ENCODE data around the gene ADA.

ADA gene

DNA sequence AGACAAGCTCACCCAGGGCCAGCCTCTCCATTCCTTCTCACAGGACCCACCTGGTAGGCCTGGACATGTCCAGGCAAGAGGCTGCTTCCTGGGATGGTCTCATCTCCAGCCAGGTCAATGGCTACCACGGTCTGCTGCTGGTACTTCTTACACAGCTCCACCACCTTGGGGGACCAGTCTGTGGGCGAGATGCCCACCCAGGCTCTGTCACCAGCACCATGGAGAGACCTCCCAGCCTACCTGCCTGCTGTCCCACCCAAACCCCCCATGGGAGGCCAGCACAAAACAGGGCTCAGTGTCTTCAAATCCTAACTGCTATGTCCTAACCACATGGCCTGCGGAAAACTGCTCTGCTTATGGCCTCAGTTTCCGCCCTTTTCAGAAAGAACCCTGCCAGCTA, 27.3 kb downstream of the ADA start:
- DNase-seq (ENCODE audit: low read depth in 2 of 2) = no peak

DNA sequence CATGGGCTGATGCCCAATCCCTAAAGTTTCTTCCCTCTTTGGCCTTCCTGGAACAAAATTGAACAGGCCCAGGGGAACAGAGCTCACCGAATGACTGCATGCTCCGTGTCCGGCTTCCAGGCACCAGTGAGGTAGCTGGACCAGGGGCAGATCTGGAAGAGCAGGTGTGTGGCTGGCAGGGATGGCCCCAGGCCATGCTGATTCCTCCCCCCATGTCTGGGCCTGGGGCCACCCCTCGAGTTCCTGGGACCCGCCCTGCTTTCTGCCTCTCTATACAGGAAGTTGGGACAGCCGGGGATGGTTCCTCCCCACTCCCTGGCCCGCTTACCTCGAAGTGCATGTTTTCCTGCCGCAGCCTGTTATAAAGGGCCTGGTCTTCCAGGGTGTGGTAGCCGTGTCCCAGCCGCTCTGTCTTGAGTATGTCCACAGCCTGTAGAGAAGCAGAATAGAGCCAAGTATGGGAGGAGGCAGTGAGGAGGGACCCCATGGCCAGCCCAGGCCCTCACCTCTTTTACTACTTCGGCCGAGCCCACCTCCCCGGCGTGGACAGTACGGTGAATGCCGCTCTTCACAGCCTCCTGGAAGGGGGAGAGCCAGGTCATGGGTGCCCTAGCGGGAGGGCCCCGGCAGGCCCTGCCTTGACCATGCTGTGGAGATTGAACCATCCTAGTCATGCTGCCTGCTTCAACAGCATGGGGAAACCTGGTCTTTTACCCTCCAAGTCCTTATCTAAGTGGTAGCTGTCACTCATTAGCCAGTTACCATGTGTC, 28.8 kb downstream of the ADA start:
- no peak for DNase-seq (ENCODE audit: low read depth in 2 of 2)

DNA sequence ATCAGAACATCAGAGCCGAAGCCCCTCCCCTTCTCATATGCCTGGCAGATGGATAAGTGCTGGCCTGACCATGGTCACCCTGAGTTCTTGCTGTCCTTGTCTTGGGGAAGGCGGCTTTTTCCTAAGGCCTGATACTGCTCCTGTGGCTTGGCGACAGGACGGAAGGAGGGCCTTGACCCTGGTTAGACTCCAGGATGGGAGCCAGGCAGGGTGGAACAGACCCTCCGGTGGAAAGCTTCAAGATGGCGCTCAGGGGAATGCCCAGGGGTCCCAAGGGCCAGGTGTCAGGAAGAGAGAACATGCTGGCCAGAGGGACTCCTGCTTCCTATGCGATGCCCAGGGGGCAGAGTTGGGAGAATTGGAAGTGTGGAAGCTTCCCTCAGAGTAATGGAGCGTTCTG, 29.6 kb downstream of the ADA start:
- no peak for DNase-seq (ENCODE audit: low read depth in 2 of 2)

DNA sequence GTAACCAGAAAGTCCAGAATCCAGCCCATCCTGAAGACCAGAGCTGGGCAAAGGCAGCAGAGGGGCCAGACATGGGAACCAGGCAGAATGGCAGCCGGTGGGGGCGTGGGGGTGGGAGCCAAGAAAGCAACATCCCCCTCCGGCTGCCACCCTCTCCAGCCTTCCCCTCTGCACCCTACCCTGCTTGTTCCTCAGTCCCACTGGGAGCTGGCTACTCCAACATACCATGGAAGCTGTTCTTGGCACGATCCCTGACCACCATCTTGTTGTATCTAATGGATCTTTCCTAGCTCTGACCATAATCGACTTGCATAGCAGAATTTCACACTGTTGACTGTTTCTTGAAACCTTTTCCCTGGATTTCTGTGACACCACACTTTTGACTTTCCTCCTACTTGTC, 30.2 kb downstream of the ADA start:
- no peak for DNase-seq (ENCODE audit: low read depth in 2 of 2)

DNA sequence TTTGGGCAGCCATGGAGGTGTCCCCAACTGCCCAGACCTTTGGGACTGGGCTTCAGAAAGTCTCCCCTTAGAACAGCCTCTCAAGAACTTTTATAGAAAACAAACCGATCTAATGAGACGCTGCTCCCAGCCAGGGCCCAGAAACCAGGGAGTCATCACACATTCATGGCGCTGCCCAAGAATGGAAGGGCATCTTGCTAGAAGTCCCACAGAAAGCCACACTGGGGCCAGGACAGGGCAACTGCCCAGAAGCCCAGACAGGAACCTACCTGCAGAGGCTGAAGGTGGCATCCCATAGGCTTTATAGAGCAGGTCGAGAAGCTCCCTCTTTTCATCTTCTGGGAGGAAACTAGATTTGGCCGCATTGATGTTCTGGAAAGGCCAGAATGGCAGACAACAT, 31.5 kb downstream of the ADA start:
- no peak for DNase-seq (ENCODE audit: low read depth in 2 of 2)

DNA sequence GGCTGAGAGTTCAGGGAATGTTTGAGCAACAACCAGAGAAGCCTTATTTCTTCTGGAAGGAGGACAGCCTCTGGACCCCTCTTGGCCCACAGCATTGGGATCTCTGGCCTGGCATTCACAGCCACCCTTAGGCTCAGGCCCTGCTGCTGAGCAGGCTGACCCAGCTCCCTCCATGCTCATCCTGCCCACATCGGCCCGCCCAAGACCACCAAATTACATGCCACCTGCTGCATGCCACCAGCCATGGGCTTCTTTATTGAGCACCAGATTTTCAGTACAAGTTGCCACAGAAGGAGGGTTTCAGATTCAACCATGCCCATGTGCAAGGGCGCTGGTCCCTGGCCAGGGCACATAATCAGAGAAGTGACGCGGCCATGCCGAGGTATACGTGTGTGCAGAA, 32.2 kb downstream of the ADA start:
- no peak for DNase-seq (ENCODE audit: low read depth in 2 of 2)

DNA sequence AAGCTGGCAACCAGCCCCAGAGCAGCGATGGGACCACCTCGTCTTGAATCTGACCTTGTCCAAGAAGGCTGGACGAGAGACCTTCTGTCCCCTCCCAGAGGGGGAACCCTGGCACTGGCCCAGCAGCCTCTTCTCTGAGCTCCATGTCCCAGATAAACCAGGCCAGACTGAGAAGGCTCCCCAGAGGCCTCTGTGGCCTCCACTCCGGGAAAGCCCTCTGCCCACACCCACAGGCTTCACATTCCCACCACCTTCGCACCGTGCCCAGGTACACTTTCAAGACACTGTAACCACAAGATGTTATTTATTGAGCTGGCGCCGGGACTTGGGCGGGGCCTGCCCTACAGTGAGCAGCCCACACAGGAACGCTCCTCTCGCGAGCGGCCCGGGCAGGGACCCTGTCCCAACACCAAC, 33.2 kb downstream of the ADA start:
- peak in 1 of 2 donors; percentile 18 for DNase-seq (ENCODE audit: low read depth in 2 of 2)

DNA sequence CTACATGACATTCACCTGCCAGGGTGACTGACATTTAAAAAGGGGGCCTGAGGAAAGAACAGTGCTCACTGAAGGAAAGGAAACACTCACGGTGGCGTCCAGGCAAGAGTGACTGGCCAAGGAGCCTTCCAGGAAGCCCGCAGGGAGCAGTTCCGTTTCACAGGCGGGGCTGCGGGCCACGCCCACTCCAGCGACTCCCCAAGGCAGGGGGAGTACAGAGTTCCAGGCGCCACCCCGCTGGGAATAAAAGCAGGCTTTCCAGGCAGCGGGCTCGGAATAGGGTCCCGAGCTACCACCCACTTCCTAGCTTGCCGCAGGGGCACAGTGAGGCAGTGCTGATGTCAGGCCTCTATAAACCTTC, 34.9 kb downstream of the ADA start:
- no peak for DNase-seq (ENCODE audit: low read depth in 2 of 2)

DNA sequence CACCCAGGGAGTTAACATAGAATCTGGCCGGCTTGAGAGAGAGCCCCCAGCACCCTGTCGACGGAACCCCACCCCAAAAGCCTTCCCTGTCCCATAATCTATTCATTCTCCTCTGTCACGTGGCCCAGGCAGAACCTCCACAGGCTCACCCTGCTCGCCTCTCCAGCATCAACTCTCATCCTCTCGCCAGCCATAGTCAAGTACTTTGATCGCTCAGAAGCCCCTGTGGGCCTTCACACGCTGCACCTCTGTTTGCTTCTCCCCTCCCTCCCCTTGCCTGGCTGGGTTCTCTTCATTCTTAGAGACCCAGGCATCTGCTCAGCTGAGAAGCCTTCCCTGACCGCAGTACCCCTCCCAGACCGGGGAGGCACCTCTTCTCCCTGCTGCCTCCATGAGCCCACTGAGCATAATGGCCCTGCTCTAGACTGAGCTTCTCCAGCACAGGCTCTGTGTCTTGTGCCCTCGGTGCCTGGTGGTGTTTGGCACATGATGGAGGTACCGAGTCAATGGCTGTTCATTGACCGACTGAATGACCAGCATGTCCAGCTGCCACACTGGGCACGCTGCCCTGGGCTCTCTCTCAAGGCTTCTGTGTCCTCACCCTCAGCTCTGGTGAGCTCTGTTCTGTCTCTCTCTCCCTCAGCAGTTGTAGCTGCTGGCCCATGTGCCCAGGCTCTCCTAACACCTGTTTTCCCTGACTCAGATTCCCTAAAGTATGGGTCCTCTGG, 35.5 kb downstream of the ADA start:
- DNase-seq (ENCODE audit: low read depth in 2 of 2) = no peak

DNA sequence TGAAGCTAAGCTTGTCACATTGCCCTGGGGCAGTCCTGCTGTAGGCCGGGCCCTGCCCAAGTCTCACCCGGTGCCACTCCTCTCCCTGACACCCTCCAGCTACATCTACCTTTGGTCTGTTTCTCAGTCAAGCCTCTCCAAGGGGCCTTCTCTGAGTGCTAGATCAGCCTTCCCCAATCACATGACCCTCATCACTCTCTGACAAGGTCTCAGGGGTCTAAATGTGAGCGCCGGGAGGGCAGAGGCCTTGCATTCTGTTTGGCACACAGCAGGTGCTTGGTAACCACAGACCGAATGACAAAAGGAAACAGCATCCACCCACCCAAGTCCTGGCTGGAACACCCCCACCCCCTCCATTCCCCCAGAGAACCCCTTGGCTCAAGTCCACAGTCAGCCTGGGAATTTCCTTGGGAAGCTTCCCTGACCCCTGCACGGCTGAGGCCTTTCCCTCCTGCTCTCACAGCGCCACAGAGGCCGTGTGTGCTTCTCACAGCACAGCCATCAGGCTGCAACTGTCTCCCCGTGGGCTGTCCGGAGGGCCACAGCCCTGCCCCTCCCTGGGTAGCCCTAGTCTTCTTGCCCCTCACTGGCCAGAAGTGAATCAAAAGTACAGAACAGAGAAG, 36.2 kb downstream of the ADA start:
- DNase-seq (ENCODE audit: low read depth in 2 of 2) = no peak

DNA sequence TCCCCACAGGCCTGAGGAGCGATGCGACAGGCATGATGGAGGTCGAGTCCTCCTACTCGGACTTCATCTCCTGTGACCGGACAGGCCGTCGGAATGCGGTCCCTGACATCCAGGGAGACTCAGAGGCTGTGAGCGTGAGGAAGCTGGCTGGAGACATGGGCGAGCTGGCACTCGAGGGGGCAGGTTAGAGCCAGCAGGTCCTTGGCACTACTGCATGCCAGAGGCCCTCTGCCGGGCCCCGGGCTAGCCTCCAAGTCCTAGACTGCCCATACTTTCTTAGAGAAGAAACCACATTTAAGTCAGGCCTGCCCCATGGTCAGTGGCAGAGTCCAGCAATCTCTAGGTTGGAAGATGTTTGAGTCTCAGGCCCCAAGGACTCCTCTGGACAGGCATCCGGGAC, 37.0 kb downstream of the ADA start:
- no peak for DNase-seq (ENCODE audit: low read depth in 2 of 2)

DNA sequence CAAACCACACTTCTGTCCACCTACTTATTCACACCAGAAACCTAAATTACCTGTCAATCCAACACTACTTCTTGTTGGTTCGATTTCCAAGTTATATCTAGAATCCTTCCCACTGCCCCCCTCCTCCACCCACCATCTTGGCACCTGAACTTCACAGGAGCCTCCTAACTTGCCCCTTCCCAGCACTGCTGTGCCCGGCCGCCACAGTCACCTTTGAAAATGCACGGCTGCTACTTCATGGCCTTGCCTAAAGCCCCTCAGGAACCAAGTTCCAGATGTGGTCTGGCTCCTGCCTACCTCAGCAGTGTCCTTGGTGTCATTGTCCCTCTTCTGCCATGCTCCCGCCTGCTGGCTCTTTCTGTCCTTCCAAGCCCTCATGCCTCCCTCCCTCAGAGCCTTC, 37.9 kb downstream of the ADA start:
- no peak for DNase-seq (ENCODE audit: low read depth in 2 of 2)

DNA sequence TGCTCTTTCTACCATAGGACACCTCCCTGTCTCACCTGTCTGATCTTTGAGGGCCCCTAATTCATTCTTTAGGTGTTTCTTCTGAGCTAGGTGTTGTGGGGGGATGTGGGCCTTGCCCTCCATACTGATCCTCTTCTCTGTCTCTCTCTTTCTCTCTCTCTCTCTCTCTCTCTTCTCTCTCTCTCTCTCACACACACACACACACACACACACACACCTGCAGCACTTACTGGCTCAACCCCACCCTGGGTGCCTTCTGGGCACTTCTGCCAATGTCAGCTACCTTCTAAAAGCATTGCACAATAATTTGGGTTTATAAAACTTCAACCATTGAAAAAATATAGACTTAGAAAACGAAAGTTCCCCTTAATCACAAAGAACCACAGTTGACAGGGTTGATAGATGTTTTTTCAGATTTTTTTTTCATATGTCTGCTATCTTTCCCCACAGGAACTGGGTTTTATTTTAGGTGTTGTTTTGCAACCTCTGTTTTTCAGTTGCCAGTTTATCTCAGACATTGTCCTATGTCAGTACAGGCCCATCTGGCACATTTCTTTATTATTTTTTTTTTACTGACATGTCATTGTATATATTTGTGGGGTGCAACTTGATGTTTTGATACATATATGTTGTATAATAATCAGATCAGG, 41.1 kb downstream of the ADA start:
- DNase-seq (ENCODE audit: low read depth in 2 of 2) = no peak

DNA sequence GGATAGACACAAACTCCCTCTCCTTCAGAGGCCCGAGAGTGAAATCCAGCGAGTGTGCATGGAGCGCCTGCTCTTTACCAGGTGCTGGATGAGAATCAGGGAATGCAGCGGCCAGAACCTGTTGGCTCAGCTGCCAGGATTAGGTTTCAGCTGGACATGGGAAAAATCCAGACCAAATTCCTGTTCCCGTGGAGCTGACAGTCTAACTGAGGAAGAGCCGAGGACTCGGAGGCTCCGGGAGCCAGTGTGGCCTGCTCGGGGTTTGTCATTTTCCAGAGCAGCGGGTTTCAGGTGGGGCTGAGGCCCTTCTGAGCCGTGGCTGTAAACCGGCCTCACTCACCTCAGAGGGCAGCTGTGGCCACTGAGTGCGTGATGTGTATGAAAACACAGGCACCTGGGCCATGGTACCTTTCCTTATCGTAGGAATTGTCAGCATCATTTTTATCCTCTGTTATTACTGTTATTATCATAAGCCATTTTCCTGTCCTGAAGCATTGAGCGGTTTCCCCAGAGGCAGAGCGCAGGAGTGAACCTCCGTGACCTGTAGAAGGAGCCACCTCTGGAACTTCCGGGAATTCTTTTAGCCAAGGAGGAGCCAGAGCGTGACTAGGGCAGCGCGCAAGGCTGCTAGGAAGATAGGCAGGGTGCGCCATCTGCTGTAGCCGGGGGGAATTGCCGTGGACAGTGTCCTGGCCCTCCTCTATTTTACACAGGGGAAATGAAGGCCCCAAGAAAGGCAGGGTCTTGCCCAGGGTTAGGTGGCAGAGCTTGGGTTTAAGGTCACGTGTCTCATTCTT, 41.8 kb downstream of the ADA start:
- DNase-seq (ENCODE audit: low read depth in 2 of 2) = peak; percentile 77 to 82

DNA sequence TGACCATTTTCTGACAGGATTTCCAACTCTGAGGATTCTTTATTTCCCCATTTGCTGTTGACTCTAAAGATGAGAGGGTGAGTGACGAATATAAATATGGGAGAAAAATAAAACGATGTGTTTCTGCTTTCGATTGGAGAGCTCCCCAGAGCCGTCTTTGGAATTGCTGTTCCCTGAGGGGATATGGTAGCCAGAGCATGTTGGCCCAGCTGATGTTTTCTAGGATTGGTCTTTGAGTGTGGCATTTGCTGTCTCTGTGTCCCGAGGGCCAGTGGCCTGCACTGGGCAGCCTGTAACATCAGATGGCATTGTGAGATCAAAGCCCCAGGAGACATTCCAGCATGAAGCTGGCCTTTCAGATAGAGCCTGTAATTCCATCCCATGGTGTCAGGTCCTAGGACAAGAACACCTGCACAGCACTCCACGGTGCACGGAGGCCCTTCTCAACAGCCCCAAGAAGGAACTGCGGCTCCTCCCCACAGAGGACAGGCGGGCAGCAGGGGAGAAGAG, 42.4 kb downstream of the ADA start:
- no peak for DNase-seq (ENCODE audit: low read depth in 2 of 2)

DNA sequence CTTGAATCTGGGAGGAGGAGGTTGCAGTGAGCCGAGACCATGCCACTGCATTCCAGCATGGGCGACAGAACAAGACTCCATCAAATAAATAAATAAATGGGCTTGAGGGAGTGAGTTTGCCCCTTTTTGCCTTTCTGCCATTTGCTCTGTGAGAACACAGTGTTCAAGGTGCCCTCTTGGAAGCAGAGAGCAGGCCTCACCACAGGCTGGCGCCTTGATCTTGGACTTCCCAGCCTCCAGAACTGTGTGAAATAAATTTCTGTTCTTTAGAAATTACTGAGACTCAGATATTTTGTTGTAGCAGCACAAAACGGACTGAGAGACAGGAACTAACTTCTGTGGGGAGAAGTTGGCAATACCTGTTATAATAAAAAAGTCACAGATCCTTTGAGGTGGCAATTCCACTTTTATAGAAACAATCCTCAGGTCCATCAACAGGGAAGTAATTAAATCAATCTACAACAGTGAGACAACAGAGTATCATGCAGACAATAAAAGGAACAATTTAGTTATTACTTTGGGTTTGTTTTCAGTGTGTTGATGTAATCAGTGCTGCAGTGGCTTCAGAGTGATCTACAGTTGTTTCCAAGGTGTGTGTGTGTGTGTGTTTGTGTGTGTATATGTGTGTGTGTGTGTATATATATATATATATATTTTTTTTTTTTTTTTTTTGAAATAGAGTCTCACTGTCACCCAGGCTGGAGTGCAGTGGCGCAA, 44.6 kb downstream of the ADA start:
- no peak for DNase-seq (ENCODE audit: low read depth in 2 of 2)

DNA sequence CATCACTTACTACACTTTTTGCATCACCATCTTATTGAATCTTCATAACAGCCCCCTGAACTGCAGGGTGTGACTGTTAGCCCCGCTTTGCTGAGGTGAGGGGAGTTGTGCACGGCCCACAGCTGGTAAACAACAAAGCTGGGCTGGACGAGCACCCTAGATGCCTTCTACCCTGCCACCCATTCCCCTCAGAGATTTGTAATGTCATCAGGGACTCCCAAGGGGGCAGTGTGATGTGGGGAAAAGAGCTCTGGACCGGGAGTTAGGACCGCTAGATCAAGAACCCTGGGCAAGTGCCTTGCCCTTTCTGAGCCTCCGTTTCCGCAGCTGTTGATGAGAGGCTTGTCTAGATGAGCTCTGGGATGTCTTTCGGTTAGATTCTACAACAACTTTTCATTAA, 48.2 kb downstream of the ADA start:
- no peak for DNase-seq (ENCODE audit: low read depth in 2 of 2)

DNA sequence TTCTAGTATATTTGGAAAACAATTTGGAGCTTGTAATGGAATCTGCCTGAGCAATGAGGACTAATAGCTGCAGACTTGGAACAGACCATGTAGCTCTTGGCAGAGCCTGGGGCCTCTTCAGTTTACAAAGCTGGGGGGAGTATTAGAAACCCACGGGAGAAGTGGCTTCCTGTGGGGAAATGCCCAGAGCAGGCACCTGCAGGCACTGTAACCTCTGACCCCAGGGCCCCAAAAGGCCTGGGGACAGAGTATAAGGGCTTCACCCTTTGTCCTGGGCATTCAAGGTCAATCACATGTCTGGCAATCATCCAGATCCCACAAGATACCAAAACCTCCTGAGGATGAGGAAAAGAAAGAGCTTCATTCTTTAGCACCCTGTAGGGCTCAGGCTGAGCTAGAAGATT, 49.7 kb downstream of the ADA start:
- no peak for DNase-seq (ENCODE audit: low read depth in 2 of 2)

DNA sequence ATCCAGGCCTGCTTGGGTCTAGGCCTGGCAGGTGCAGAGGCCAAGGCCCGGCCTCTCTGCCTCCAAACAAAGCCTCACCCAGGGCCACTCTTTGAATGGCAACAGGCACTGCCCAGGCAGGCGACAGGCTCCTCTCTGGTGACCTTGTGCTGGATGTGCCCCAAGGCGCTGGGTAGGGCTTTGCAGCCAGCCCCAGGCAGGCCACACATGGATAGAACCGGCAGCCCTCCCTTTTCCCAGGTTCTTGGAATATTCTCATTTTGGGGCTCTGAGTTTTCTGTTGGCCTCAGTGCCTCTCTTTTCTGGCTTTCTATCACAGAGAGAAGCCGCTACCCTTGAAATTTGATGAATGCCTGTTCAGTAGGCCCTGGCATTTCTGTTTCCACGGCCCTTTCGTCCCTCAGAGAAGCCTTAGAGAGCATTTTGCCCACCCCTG, 50.2 kb downstream of the ADA start:
- DNase-seq (ENCODE audit: low read depth in 2 of 2) = no peak

DNA sequence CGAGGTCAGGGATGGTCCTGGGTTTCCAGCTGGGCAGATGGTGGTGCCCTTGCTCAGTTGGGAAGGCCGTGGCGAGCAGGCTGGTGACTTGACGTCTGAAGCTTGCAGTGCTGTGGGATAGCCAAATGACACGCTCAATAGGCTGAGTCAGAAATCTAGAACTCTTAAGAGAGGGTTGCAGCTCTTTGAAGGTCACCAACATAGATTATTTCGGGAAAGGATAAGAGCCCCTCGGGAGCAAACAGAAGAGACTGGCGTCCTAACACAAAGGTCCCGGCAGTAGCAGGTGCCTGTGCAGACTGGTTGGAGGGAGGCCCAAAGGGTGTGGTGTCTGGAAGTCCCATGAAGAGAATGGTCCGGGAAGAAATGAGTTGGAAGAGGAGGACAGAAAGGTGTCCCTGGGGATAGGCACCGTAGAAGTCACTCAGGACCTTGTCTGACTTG, 50.7 kb downstream of the ADA start:
- DNase-seq (ENCODE audit: low read depth in 2 of 2) = no peak

DNA sequence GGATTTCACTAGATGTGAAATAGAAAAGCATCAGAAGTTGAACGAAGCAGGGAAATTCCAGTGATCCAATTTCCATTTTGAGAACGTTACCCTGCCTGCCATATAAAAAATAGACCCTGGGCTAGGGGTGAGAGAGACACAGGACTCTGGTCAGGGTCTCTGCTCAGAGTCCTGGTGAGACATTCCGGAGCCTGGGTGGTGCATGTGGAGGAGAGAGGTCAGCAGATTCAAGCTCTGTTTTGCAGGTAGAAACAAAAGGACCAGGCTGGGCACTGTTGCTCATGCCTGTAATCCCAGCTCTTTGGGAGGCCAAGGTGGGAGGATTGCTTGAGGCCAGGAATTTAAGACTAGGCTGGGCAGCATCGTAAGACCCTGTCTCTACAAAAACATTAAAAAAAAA, 51.2 kb downstream of the ADA start:
- DNase-seq (ENCODE audit: low read depth in 2 of 2) = no peak
